ENCODE data around the gene ATP13A3. TPM values are rescaled to one million over a fixed set of nuclear protein-coding genes. Genes with fewer than 3 reads are reported as not detected.

The ATP13A3 gene
- total RNA-seq, result 581 and 1,215 TPM in 2 replicates

GRCh38 chr3:194486540-194487288, at the start of gene ATP13A3:
Gene ATP13A3, minus strand, starts transcription at chr3:194487002. Its CDS starts 24,812 bp downstream, at chr3:194462190.

GRCh38 chr3:194399166-194399565, 87.6 kb downstream of the ATP13A3 start, which contains the start of gene GP5:
Gene GP5, minus strand, starts transcription at chr3:194399266. Its CDS starts 984 bp downstream, at chr3:194398282.

GRCh38 chr3:194369522-194370279, 117.1 kb downstream of the ATP13A3 start, which contains the start of gene LRRC15:
Gene LRRC15, minus strand, starts transcription at chr3:194369743. Its CDS starts 8,700 bp downstream, at chr3:194361043.

Other genes starting within 250 kb of the ATP13A3 start
- gene CPN2, start 135.7 kb downstream of the ATP13A3 start, total RNA-seq, result not detected in 2 replicates
- gene LRRC15, start 117.3 kb downstream of the ATP13A3 start, total RNA-seq, result 0.49 and 0.90 TPM in 2 replicates
- under 0.01 TPM in 1 of 2 replicates, not detected in the other for gene GP5, start 87.7 kb downstream of the ATP13A3 start, total RNA-seq
- 41.1 and 42.8 TPM in 2 replicates for gene TMEM44, start 146.4 kb upstream of the ATP13A3 start, total RNA-seq
- gene LSG1, start 185.2 kb upstream of the ATP13A3 start, total RNA-seq, result 15.5 and 27.1 TPM in 2 replicates
- 52.8 and 68.4 TPM in 2 replicates for gene FAM43A, start 198.9 kb upstream of the ATP13A3 start, total RNA-seq